Left colon (tissue), 2 donors: ENCODE data around the gene PEPD. TPM values are rescaled to one million over a fixed set of nuclear protein-coding genes. Genes with fewer than 3 reads are reported as not detected.

Experiments
- ATAC-seq: fragments of 200-7000 bp; cut with Tn5 transposase; one replicate; pipeline ENCODE4 v1.9.1; 2020; ENCODE audit warnings: mild to moderate bottlenecking, moderate library complexity
- DNase-seq, 2 donors: peaks; one replicate each; pipeline ENCODE4 v3.0.0-alpha.2; 2020
- intact Hi-C, 2 donors: fragments of 100-400 bp; cut with DNase I in 1 of 2; cut with micrococcal nuclease in 1 of 2; formaldehyde crosslinking; loops; one replicate each; pipeline versions ENCODE4 v1.11.2 to v1.14.0; 2022; cut with DNase I, micrococcal nuclease
- total RNA-seq, 2 donors: library from RNA; stranded (reverse); fragmentation: NEBNext Ultra II Directional; extraction: Animal tissue kit (Norgen Biotek cat#: 25700); gene quantifications; one replicate each; pipeline ENCODE4 v1.2.1, GENCODE V29; 2021
- donor health status: DM: no; HTN: no; CAD: no.
- donor health status: DM: yes; HTN: yes; CAD: no.

PEPD gene
- total RNA-seq, 2 donors from 2014 or later: 35.7 to 86.1 TPM

DNA sequence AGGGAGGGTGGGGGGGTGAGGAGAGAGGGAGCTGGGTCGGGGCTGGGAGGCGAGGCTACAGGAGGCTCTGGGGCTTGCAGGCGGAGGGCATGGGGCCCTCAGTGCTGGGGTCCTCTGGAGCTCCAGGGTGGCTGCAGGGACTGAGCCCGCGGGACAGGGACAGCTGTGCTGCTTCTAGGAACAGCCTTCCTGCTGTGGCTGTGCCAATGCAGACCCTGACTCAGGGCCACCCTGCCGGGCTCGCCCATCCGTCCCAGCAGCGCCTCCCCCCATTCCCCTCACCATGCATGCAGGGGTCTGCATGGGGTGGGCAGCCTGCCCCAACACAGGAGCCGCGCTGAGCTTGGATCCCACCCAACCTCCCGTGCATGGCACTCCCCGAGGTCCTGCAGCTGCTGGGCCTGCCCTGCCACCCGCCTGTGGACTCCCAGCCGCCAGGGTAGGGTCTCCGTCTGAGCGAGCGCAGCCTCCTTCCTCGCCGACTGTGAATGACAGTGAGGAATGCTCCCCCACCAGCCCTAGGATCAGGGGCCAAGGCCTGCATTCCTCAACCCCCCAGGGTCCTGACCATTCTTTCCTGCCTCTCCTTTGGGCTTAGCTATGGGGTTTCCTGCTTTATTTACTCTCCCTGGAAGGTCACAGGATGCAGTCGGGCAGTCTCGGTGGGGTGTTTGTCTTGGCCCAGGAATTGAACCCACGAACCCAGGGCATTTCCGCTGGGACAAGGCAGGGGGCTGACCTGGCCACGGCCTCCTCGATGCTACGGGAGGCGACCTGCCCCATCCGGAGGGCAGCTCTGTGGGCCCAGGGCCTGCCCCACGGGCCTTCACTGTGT is 124.7 kb downstream of the PEPD start:
- no peak for DNase-seq
- ATAC-seq: no peak
- intact Hi-C loops: no loop called here

DNA sequence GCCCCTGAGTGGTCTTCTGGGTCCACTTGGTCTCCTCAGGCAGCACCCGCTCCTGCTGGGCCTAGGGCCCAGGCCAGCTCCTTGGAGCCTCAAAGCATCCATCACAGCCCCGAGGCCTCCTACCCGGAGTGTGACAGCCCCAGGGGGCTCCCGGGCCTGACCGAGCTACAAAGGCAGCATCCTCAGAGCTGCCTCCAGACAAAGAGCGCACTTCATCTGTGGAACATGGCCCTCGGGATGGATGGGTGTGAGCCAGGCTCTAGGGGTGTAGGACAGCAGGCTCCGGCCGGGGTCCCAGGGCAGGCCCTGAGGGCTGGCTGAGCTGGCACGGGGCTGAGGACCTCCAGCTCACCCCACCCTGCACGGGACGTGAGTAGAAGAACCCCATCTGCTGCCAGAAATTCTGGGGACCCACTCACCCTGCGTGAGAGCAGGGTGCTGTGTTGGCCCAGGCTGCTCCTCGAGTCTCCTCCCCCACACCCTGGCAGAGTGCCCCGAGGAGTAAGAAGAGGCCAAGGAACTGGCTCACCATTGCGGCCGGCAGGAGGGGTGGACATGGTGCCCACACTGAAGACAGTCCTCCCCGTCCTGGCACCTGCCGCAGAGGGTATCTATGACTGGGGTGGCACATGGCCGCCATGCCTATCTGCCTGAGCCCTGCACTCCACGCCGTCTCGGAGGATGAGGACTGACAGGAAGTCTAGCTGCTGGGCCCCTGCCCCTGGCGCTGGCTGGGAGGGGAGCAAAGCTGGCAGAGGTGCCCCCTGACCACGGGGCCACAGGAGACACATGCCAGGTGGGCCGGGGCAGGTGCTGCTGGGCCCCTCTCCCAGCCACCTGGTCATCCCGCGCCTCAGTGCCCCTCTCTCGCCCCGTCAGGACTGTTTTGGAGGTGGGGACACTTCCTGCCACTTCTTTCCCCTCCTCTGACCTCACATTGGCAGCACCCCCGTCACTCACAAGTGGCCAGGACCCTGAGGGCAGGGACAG is 125.7 kb downstream of the PEPD start:
- intact Hi-C loops: no loop called here
- ATAC-seq: no peak
- no peak for DNase-seq

DNA sequence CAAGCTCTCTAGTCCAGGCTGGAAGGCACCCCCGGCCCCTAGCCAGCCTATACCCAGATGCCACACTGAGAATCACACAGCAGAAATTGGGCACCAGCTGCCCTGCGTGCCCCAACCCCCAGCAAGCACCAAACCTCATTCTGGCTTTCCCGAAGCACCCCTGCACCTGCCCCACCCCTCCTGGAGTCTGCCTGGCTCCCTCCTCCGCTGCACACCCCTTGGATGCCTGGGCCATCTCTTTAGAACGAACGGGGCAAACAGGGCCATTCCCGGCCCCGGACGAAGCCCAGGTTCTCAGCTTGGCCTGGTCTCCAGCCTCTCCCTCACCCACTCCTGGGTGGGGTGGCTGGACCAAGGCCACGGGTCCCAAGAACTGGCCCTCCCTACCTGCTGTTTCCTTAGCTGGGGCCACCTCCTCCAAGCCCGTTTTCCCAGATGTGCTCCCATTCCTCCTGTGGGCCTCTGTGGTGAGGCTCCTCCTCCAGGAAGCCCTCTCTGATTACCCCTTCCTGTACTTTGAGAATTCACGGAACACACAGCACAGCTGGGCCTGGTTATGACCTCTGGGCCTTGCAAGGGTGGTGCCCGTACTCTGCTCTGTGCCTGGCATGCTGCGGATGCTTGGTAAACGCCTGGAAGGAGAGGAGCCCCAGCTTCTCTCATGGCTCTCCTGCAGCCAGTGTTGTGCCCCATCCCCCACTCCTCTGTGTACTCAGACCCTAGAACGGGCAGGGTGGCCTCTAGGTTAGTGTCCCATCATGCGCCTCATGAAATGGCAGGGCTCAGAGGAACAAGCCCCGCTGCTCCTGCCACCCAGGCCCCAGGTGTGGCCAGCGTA is 126.6 kb downstream of the PEPD start:
- peak; percentile 51 for ATAC-seq
- DNase-seq: no peak
- intact Hi-C loops: no loop called here

DNA sequence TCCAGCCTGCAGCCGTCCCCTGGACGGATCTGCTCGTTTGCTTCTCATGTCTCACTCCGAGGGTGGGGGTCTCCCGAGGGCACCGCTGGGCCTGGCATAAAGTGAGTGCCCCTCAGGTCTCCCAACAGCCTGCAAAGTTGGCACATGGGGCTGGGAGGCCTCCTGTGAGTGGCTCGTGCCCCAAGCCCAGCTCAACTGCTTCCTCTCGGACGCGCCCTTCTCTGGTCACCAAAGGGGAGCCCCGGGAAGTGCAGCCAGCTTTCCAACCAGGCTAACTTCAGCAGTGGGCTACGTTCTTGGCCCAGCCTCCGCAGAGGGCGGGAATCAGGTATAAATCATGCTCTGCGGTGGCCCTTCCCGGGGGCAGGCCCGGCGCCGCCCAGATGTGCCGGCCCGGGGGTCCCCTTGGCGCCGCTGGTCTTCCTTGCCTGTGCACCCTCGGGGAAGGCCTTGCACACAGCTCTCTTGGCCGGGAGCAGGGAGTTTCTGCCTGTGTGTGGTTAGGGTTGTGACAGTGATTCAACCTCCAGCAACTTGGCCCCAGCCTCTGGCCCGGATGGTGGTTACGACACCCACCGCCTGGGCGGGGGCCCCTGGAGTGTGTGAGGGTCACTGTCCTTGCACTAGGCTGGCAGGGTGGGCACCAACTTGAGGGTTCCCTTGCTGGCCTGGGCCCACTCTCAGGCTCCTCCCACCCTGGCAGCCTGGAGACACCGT is 127.4 kb downstream of the PEPD start:
- intact Hi-C loops: no loop called here
- ATAC-seq (no peak), DNase-seq (no peak)

DNA sequence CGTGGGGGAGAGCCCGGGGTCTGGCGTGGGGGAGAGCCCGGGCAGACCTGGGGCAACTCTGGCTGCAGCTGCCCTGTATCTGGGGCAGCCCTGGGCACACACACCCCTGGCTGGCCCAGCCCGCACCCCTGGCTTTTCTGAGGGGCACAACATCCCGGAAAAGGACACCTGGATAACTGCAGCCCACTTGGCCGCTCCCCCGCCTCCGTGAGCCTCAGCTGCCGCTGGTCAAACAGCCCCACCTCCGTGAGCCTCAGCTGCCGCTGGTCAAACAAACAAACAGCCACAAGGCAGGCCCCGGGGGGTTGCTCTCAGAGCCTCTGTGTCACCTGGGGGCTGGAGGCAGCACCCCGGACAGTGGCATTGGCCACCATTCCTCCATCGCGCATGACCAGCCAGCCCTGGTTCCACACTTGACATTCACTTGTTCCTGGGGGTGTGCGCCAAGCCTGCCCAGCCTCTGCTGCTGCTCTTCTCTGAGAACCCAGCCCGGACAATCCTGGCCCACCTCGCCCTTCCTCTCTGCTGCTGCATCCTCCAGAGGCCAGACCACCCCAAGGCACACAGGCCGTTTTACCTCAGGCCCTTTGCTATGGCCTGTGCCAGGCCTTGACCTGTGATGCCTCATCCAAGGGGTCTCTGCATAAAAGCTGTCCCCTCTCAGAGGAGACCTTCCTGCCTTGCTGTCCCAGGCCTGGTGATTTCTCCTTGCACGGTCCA is 128.1 kb downstream of the PEPD start:
- no peak for DNase-seq
- ATAC-seq: no peak
- intact Hi-C loops: no loop called here

DNA sequence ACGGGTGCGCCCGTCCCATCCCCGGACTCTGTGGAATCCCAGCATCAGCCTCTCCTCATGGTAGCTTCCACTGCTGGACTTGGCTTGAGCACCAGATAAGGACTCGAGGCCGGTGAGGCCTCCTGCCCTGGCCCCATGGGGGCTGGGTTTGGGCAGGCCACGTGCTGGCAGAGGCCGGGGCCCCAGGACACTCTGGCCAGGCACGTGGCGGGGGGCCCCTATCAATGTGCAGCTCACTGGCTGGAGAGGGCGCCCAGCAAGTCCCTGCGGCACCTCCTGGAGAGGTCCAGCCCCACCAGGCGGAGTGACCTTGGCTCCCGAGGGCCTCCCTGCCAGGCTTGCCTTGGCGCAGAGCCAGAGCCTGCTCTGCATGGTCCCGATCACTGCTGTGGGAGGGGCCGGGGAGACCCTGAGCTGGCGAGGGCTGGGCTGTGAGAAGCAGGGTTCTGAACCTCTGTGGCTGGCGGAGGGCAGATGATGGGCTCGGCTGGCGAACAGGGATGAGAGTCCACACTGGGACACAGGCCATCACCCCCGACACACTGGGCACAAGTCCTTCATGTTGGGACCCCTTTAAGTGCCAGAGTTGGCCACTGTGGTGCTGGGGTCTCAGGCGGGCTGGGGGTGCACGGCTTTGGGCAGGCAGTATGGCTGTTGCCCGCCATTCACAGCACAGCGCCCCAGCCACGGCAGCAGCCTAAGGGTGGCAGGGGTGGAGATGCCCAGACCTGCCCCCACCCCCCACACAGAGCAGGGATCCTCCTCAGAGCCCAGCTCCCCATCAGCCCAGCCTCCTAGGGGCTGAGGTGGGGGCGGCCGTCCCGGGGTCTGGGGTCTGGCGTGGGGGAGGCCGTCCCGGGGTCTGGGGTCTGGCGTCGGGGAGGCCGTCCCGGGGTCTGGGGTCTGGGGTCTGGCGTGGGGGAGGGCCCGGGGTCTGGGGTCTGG is 129.0 kb downstream of the PEPD start:
- intact Hi-C loops: no loop called here
- ATAC-seq (peak; percentile 51), DNase-seq (peak; percentile 44 to 64)

DNA sequence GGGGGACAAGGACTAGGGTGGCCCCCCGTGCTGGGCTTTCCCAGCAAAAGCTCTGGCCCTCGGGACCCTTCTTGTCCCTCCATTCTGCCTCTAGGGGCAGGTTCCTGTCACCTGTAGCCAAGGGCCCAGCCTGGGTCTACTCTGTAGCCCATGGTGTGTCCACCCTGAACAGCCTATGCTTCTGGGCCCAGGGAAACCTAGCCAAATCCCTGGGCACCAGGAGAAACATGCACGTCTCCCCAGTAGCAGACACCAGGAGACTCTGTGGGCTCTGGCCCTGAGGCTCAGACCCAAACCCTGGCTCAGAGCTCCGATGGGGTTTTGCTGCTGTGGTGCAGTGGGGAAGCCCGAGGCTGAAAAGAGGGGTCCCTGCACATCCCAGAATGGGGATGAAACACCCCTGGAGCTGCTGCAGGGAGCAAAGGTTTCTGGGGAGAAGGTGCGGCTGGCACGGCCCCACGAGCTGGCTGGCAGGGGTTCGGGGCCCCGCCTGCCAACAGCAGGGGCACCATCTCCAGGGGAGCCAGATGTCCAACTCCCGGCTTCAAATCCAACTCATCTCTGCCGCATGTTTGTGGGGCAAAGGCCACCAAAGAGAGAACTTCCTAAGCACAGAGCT is 129.9 kb downstream of the PEPD start:
- ATAC-seq (no peak), DNase-seq (peak in 1 of 2 donors; percentile 7)
- intact Hi-C loops: no loop called here

DNA sequence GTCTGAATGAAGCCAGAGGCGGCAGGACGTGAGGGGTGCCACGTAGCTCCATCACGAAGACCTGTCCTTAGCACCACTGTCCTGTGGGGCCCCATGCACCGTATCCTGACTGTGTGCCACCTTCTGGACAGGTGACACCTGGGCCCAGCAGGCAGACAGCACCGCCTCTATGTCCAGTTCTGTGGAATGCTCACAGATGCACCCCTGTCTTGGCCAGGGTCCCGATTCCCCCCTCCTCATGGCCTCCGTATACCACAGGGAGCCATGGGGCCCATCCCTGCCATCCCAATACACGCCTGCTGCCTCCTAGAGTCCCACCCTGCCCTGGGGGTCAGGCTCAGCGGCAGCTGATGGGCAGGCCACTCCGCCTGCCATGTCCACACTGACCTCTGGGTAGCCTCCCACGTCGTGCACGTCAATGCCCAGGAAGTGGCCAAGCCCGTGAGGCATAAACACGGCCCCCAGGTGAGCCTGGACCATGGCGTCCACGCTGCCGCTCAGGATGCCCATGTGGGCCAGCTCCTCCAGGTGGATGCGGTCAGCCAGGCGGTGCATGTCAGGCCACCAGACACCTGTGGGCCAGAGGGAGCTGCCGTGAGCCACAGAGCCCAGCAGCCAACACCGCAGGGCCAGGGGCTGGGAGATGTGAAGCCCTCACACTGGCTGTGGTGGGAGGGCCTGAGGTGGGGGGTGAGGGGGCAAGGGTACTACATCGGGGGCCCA is 130.5 kb downstream of the PEPD start:
- DNase-seq (no peak), ATAC-seq (no peak)
- intact Hi-C loops: no loop called here

DNA sequence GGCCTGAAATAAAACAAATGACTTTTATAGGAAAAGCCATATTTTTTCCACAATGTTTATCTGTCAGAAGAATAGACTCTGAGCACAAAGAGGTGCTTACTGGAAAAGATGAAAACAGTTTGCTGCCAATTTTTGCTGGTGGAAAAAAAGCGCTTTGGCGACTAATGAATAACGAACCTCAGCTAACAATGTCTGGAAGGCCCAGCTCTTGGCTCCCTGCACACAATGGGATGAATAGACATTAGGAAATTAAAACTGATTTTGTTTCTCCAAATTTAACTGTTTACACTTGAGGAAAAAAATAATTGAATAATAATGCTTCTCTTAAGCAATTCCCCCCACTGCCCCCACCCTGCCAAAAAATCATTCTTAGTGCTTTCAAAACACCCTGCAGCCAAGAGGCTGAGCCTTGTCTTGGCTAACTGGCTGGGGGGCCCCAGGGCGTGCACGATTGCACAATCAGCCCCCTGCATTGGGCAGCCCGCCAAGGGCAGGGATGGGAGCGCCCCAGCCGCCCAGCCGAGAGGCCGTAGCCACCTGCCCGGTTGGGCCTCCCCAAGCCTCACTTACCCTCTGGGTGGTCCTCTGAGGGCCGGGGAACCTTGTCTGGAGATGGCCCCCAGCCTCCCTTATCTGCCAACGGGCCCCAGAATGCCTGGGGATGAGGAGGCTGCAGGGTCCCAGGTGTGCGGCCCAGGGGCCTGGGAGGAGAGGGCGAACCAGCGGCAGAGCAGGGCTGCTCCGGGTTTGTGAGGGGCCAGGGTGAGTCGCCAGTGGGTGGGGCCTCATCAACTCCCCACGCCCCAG is 131.3 kb downstream of the PEPD start:
- no peak for ATAC-seq
- intact Hi-C loops: no loop called here
- DNase-seq: no peak

DNA sequence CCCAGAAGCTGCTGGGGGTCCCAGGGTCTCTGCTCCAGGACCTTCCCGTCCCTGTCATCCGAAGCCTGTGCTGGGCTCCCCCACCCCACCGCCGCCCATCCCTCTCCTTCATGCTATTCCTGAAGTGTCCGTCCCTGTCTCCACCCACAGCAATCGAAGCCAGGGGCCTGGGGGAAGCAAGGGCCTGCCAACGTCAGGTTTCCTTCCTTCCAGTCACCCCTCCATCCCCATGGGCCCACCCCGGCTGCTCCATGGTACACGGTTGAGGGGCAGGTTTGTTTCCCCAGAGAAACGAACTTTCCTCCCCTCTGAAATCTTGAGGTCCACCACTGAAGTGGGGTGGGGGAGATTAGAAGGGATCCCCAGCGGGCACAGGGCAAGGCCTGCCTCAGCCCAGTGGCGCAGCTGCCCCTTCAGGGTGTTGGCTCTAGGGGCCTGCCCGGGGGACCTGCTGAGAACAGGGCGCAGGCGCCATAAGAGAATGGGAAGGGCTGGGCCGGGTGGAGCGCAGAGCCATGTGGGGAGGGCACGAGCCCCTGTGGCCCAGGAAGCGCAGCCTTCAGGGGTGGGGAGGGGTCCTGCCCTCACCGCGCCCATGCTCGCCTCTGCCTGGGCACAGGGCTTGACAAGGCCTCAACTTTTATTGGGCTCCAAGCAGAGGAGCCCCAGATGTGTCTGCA is 132.0 kb downstream of the PEPD start:
- DNase-seq (peak; percentile 41 to 56), ATAC-seq (peak; percentile 44)
- intact Hi-C loops: no loop called here

DNA sequence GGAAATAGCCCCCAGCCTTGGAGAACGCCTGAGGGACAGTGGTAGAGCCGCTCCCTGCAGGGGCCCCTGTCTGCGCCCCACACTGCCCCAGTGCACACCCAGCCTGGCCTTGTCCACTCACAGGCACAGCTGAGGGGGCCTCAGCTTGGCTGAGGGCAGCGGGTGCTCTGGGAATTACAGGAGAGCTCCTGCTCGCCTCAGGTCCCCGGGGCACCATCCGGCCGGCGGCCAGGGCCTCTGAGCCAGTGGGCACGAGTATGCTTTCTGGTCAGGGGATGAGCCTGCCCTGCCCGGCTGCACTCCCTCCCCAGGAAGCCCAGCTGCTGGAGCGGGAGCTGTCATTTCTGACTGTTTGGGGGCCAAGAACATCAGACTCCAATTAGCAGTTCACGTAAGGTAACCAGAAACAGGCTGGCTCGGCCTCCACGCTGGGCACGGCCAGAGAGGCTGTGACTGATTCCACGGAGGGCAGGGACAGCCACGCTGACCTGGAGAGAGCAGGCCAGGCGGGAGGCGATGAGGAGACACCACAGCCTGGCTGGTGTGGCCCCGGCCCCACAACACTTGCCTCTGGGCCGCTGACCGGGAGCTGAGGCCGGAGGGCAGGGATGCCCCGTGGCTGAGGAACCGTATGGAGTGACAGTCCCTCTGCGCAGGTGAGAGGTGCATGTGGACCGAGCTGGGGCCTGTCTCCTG is 132.7 kb downstream of the PEPD start:
- intact Hi-C loops: no loop called here
- peak in 1 of 2 donors; percentile 27 for DNase-seq
- ATAC-seq: no peak

DNA sequence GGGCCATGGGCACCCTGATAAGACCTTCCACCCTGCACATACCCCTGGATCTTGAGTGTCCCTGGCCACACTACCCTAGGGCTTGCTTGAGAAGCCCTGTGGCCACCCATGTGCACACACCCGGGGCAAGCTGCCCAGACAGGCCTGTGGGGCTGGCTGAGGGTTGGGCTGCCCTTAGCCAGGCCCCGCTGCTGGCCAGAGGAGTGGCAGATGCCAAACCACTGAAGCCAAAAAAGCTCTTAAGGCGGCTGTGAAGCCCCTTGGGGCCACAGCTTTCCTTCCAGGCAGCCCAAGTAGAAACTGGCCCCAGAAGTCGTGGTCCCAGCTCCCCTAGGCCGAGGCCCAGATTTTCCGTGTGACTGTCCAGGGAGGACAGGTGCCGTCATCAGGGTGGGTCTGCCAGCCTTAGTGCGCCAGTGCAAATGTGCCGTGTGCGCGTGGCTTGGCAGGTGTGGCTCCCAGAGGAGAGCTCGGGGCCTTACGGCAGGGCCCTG is 133.3 kb downstream of the PEPD start:
- ATAC-seq (no peak), DNase-seq (peak in 1 of 2 donors; percentile 27)
- intact Hi-C loops: no loop called here
